ENCODE data around the gene PRKCD. TPM values are rescaled to one million over a fixed set of nuclear protein-coding genes. Genes with fewer than 3 reads are reported as not detected.

PRKCD gene
- total RNA-seq, 1 experiment from 2014 or later, result 19.2 TPM

DNA sequence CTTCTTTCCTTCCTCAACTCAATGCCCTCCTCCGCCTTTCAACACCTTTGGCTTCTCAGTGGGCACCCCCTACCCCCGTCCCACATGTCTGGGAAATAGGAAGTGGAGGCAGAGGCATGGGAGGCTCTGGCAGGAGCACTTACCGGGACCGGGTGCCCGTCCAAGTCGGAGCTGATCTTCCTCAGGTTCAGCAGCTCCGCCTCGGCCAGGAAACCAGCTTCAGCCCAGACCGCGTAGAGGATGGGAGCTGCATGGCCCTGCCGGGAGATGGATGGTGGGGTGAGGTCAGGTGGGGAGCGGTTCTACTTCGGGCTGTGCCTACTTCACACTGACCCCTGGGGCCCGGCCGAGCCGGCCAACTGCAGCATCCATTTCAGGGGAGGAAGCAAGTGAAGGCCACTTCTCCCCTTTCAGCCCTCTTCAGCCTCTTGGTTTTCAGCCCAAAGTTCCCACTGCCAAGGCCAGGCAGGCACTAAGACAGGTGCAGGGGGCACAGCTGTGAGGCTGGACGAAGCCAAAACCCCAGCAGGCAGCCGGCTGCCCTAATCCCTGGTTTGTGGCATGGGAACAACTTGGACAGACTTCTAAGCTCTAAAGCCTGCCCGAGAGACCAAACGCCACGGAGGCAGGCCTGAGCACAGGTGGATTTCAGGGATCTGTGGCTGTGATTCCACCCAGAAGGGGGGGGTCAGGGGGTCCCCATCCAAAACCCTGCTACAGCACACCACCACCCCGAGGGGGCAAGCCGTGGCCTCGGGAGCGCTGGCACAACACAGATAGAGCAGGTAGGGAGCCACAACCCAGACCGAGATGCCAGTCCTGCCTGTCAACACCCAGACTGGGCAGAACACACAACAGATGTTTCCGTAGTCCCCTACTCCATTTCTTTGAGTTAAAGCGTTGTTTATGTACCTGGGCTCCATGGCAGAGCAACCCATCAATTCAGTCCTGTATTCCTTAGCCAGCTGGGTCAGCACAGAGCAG, 80.3 kb downstream of the PRKCD start:
- DNase-seq (ENCODE audit: low spot score) (no peak), ATAC-seq (no peak)
- POLR2A ChIA-PET, result interaction anchor here (1.5 kb wide), 1 partner anchor 9 kb away, joined by 3 read pairs; no protein-coding TSS in a partner anchor
- H3K27ac Mint-ChIP-seq, result peak overlapping the region; percentile 91
- CTCF ChIA-PET, result no interaction called here
- H3K4me3 Mint-ChIP-seq, result no peak overlapping the region
- no peaks in the 10 kb centered on the region for H3K9me3 Mint-ChIP-seq
- no peak for TF ChIP-seq NR1H2 (CRISPR knock-in tag; IDR thresholded peaks at IDR 0.05)
- TF ChIP-seq, protein P1, sequence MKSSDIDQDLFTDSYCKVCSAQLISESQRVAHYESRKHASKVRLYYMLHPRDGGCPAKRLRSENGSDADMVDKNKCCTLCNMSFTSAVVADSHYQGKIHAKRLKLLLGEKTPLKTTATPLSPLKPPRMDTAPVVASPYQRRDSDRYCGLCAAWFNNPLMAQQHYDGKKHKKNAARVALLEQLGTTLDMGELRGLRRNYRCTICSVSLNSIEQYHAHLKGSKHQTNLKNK (CRISPR knock-in tag; IDR thresholded peaks at IDR 0.05), result no peak
- peaks cover 53% of the 10 kb centered on the region for H3K4me1 Mint-ChIP-seq
- H3K36me3 Mint-ChIP-seq, result peaks cover 61% of the 10 kb centered on the region
- no peaks in the 10 kb centered on the region for H3K27me3 Mint-ChIP-seq (ENCODE audit: low read depth)

DNA sequence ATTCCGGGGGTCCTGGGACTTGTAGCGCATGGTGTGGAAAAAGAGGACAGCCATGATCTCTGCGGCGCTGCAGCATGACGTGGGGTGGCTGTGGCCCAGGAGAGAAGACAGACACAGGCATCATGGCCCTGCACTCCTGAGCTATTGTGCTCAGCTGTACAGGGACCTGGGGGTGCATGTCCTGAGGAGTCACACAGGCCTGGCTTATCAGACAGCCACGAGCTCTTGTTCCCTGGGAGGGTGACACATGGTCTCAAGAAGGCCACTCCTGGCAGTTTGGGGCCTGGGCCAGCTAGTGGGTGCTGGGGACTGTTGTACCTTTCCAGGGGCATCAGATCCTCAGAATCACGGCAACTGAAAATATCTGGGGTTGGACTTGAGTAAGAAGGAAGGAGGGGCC, 81.1 kb downstream of the PRKCD start:
- peaks cover 56% of the 10 kb centered on the region for H3K4me1 Mint-ChIP-seq
- CTCF ChIA-PET, result interaction anchor here (1.0 to 1.5 kb wide), 3 partner anchors 10 to 26 kb away, joined by 3 to 5 read pairs (median 3); no protein-coding TSS in a partner anchor
- H3K9me3 Mint-ChIP-seq, result no peaks in the 10 kb centered on the region
- H3K27me3 Mint-ChIP-seq (ENCODE audit: low read depth), result no peaks in the 10 kb centered on the region
- H3K36me3 Mint-ChIP-seq, result peaks cover 54% of the 10 kb centered on the region
- ATAC-seq, result no peak
- peak overlapping the region; percentile 91 for H3K27ac Mint-ChIP-seq
- no peak overlapping the region for H3K4me3 Mint-ChIP-seq
- TF ChIP-seq PRRX2 (CRISPR knock-in tag; IDR thresholded peaks at IDR 0.05), result no peak
- no peak for DNase-seq (ENCODE audit: low spot score)
- POLR2A ChIA-PET, result interaction anchor here (1.3 to 1.5 kb wide), 2 partner anchors 8 to 10 kb away, joined by 3 to 4 read pairs; no protein-coding TSS in a partner anchor

Other genes starting within 250 kb of the PRKCD start
- 12.3 to 20.9 TPM (median 14.7 TPM) in 3 replicates for gene SFMBT1, start 115.1 kb upstream of the PRKCD start, total RNA-seq (2021)
- gene RFT1, start 30.8 kb upstream of the PRKCD start, total RNA-seq (2021), result 26.3 to 28.0 TPM (median 27.1 TPM) in 3 replicates
- gene TKT, start 94.8 kb downstream of the PRKCD start, total RNA-seq (2021), result 1,040 to 1,222 TPM (median 1,204 TPM) in 3 replicates
- 16.4 to 19.1 TPM (median 17.4 TPM) in 3 replicates for gene DCP1A, start 186.3 kb downstream of the PRKCD start, total RNA-seq (2021)